Mesendoderm (in vitro differentiated cells): ENCODE measurements around the gene ARMC12.

Experiments
- DNase-seq: peaks from one replicate; pipeline ENCODE4 v3.0.0; 2013
- H2AK5ac ChIP-seq: 2 replicates; pipeline ENCODE4 v1.6.1; 2013; ENCODE audit warnings: low read length, inconsistent platforms
- H2BK120ac ChIP-seq: 2 replicates; pipeline ENCODE4 v1.6.1; 2013; ENCODE audit warnings: low read depth, mild to moderate bottlenecking, low read length, moderate library complexity, mixed read lengths
- H2BK15ac ChIP-seq: replicated peaks from 2 replicates; pipeline ENCODE4 v1.6.1; 2013; ENCODE audit warnings: low read depth, mild to moderate bottlenecking, moderate library complexity
- H2BK5ac ChIP-seq: 2 replicates; pipeline ENCODE4 v1.6.1; 2013; ENCODE audit warnings: low read length, inconsistent platforms
- H3K18ac ChIP-seq: 2 replicates; pipeline ENCODE4 v1.6.1; 2013; ENCODE audit warnings: mild to moderate bottlenecking, low read length, mixed read lengths
- H3K23ac ChIP-seq: one replicate; pipeline ENCODE4 v1.6.1; 2013; ENCODE audit warnings: low read length
- H3K27ac ChIP-seq: 2 replicates; pipeline ENCODE4 v1.5.1; 2013; ENCODE audit warnings: low read depth, mild to moderate bottlenecking, inconsistent platforms, low read length, moderate library complexity
- H3K27me3 ChIP-seq: 2 replicates; pipeline ENCODE4 v1.6.1; 2013; ENCODE audit warnings: low read length, control low read depth, mild to moderate bottlenecking, inconsistent platforms; ENCODE audit not compliant: insufficient read depth, poor library complexity
- H3K36me3 ChIP-seq: 2 replicates; pipeline ENCODE4 v1.6.1; 2013; ENCODE audit warnings: low read length, inconsistent platforms; ENCODE audit not compliant: control insufficient read depth, insufficient read depth
- H3K4ac ChIP-seq: one replicate; pipeline ENCODE4 v1.6.1; 2013; ENCODE audit warnings: low read depth, mild to moderate bottlenecking, low read length, moderate library complexity
- H3K4me1 ChIP-seq: 2 replicates; pipeline ENCODE4 v1.6.1; 2013; ENCODE audit warnings: low read depth, low read length, inconsistent platforms; ENCODE audit not compliant: control insufficient read depth
- H3K4me2 ChIP-seq: 2 replicates; pipeline ENCODE4 v1.6.1; 2013; ENCODE audit warnings: low read length
- H3K4me3 ChIP-seq: 2 replicates; pipeline ENCODE4 v1.5.1; 2013; ENCODE audit warnings: mild to moderate bottlenecking, low read length
- H3K56ac ChIP-seq: one replicate; pipeline ENCODE4 v1.6.1; 2013; ENCODE audit warnings: low read length
- H3K79me1 ChIP-seq: 2 replicates; pipeline ENCODE4 v1.6.1; 2013; ENCODE audit warnings: low read length, inconsistent platforms
- H3K79me2 ChIP-seq: 2 replicates; pipeline ENCODE4 v1.6.1; 2013; ENCODE audit warnings: mild to moderate bottlenecking, low read length; ENCODE audit not compliant: control insufficient read depth, insufficient read depth
- H3K9ac ChIP-seq: 2 replicates; pipeline ENCODE4 v1.6.1; 2013; ENCODE audit warnings: low read length, inconsistent platforms
- H4K5ac ChIP-seq: one replicate; pipeline ENCODE4 v1.6.1; 2013; ENCODE audit warnings: low read length
- H4K8ac ChIP-seq: one replicate; pipeline ENCODE4 v1.6.1; 2013; ENCODE audit warnings: low read depth, mild to moderate bottlenecking, control low read depth, low read length, moderate library complexity
- WGBS: extraction: QIAGEN DNeasy Blood & Tissue Kit; methylation state at CpG from one replicate; pipeline ENCODE4 v1.1.7; 2013; ENCODE audit warnings: low lambda C conversion rate, missing lambda C conversion rate; ENCODE audit not compliant: insufficient coverage; ENCODE audit errors: extremely low coverage; 5-methylcytosine and 5-hydroxymethylcytosine counted together

Gene ARMC12

GRCh38 chr6:35765739-35766138, 28.9 kb downstream of the ARMC12 start:
- Histone ChIP-seq H3K4me3 (no peak overlapping the region), H2AK5ac (no peak overlapping the region), H3K9ac (no peak overlapping the region), H3K4me1 (no peaks in the 10 kb centered on the region), H3K79me1 (no peaks in the 10 kb centered on the region), H2BK5ac (no peak overlapping the region), H3K36me3 (no peaks in the 10 kb centered on the region), H3K27me3 (no peaks in the 10 kb centered on the region), H3K27ac (no peak overlapping the region), H3K23ac (no peak overlapping the region), H2BK120ac (no peak overlapping the region), H3K56ac (no peak overlapping the region), H3K4ac (no peak overlapping the region), H4K8ac (no peak overlapping the region), H3K79me2 (no peaks in the 10 kb centered on the region), H2BK15ac (no peak overlapping the region), H3K4me2 (no peak overlapping the region), H3K18ac (no peak overlapping the region), H4K5ac (no peak overlapping the region)
- DNase-seq = no peak
- no CpG with 5 or more reads among the region's 23 CpGs for WGBS

GRCh38 chr6:35769211-35769610, 32.4 kb downstream of the ARMC12 start:
- no peak overlapping the region for H2BK120ac ChIP-seq
- no peak overlapping the region for H3K9ac ChIP-seq
- no peak overlapping the region for H3K56ac ChIP-seq
- H2BK5ac ChIP-seq = no peak overlapping the region
- H3K4ac ChIP-seq = no peak overlapping the region
- no peak for DNase-seq
- H4K8ac ChIP-seq = no peak overlapping the region
- no peaks in the 10 kb centered on the region for H3K79me2 ChIP-seq
- no CpG with 5 or more reads among the region's 4 CpGs for WGBS
- H2AK5ac ChIP-seq = no peak overlapping the region
- no peaks in the 10 kb centered on the region for H3K27me3 ChIP-seq
- no peak overlapping the region for H2BK15ac ChIP-seq
- no peak overlapping the region for H4K5ac ChIP-seq
- no peak overlapping the region for H3K4me2 ChIP-seq
- H3K27ac ChIP-seq = no peak overlapping the region
- H3K36me3 ChIP-seq = no peaks in the 10 kb centered on the region
- no peaks in the 10 kb centered on the region for H3K4me1 ChIP-seq
- H3K18ac ChIP-seq = no peak overlapping the region
- H3K23ac ChIP-seq = no peak overlapping the region
- H3K79me1 ChIP-seq = no peaks in the 10 kb centered on the region
- no peak overlapping the region for H3K4me3 ChIP-seq

- no peak for DNase-seq
- no peak overlapping the region for H4K5ac ChIP-seq
- H2AK5ac ChIP-seq = no peak overlapping the region
- H3K56ac ChIP-seq = peak overlapping the region; percentile 53
- H4K8ac ChIP-seq = no peak overlapping the region
- WGBS = no CpG with 5 or more reads among the region's 5 CpGs
- no peaks in the 10 kb centered on the region for H3K79me1 ChIP-seq
- H3K4ac ChIP-seq = no peak overlapping the region
- no peaks in the 10 kb centered on the region for H3K79me2 ChIP-seq
- H2BK15ac ChIP-seq = no peak overlapping the region
- no peak overlapping the region for H3K18ac ChIP-seq
- H3K23ac ChIP-seq = no peak overlapping the region
- H3K4me2 ChIP-seq = no peak overlapping the region
- no peaks in the 10 kb centered on the region for H3K27me3 ChIP-seq
- H3K9ac ChIP-seq = no peak overlapping the region
- no peak overlapping the region for H3K4me3 ChIP-seq
- H2BK5ac ChIP-seq = no peak overlapping the region
- H3K27ac ChIP-seq = no peak overlapping the region
- no peak overlapping the region for H2BK120ac ChIP-seq
- no peaks in the 10 kb centered on the region for H3K36me3 ChIP-seq
- no peaks in the 10 kb centered on the region for H3K4me1 ChIP-seq
Observed at GRCh38 chr6:35771343-35771627, 34.5 kb downstream of the ARMC12 start.

- Histone ChIP-seq H3K79me2 (no peaks in the 10 kb centered on the region), H3K18ac (no peak overlapping the region), H3K9ac (no peak overlapping the region), H4K5ac (no peak overlapping the region), H3K4me3 (no peak overlapping the region), H3K23ac (no peak overlapping the region), H4K8ac (no peak overlapping the region), H3K27me3 (no peaks in the 10 kb centered on the region), H2BK120ac (no peak overlapping the region), H3K4ac (no peak overlapping the region), H3K4me1 (no peaks in the 10 kb centered on the region), H2BK5ac (no peak overlapping the region), H3K36me3 (no peaks in the 10 kb centered on the region), H3K79me1 (no peaks in the 10 kb centered on the region), H3K4me2 (no peak overlapping the region), H3K27ac (no peak overlapping the region), H2BK15ac (no peak overlapping the region), H3K56ac (no peak overlapping the region), H2AK5ac (no peak overlapping the region)
- no peak for DNase-seq
- no CpG with 5 or more reads among the region's 11 CpGs for WGBS
Observed at GRCh38 chr6:35774116-35774794, 37.4 kb downstream of the ARMC12 start.

- H3K27me3 ChIP-seq = no peaks in the 10 kb centered on the region
- H2AK5ac ChIP-seq = no peak overlapping the region
- no peaks in the 10 kb centered on the region for H3K79me2 ChIP-seq
- no peak for DNase-seq
- H3K4me3 ChIP-seq = no peak overlapping the region
- H4K8ac ChIP-seq = no peak overlapping the region
- H3K9ac ChIP-seq = no peak overlapping the region
- no peak overlapping the region for H3K56ac ChIP-seq
- WGBS = no CpG with 5 or more reads among the region's 6 CpGs
- H3K18ac ChIP-seq = no peak overlapping the region
- H3K23ac ChIP-seq = no peak overlapping the region
- H3K4me2 ChIP-seq = no peak overlapping the region
- no peaks in the 10 kb centered on the region for H3K36me3 ChIP-seq
- no peak overlapping the region for H2BK15ac ChIP-seq
- H4K5ac ChIP-seq = no peak overlapping the region
- H2BK120ac ChIP-seq = no peak overlapping the region
- no peaks in the 10 kb centered on the region for H3K79me1 ChIP-seq
- no peak overlapping the region for H3K4ac ChIP-seq
- no peak overlapping the region for H3K27ac ChIP-seq
- no peak overlapping the region for H2BK5ac ChIP-seq
- H3K4me1 ChIP-seq = no peaks in the 10 kb centered on the region
Observed at GRCh38 chr6:35775031-35775430, 38.2 kb downstream of the ARMC12 start.
